OCI-LY3 (cell line): ENCODE measurements around the gene CLHC1.

Source experiments
- CTCF ChIP-seq: fragments of 200-600, 300-600 bp; sonication (generic); IDR thresholded peaks from 2 replicates; pipeline ENCODE4 v1.5.1; 2014; ENCODE audit warnings: antibody characterized with exemption, low read length, low read depth
- EZH2phosphoT487 ChIP-seq: fragments of 200-600 bp; shearing (Covaris generic); IDR thresholded peaks from 2 replicates; pipeline ENCODE4 v1.6.1; 2018; ENCODE audit warnings: antibody characterized with exemption, mixed run types, low read depth

- TF ChIP-seq CTCF, result no peak
- TF ChIP-seq EZH2phosphoT487, result no peak
These were observed 79.3 kb downstream of the CLHC1 start for GRCh38 chr2:55152475-55153412.
